22Rv1 (cell line): ENCODE data around the gene MRPL55.

Source experiments
- H3K27ac ChIP-seq: fragments of 450-650 bp; 2 replicates; pipeline ENCODE4 v1.5.1; 2017
- CTCF ChIP-seq: fragments of 450-650 bp; IDR thresholded peaks from 2 replicates; pipeline ENCODE4 v1.5.1; 2017; ENCODE audit warnings: mild to moderate bottlenecking
- ZFX ChIP-seq: fragments of 450-650 bp; IDR thresholded peaks from 2 replicates; pipeline ENCODE4 v1.6.1; 2017; ENCODE audit warnings: antibody characterized with exemption, borderline replicate concordance

MRPL55 gene

GRCh38 chr1:228154670-228155571 lies 45.8 kb upstream of the MRPL55 start:
- TF ChIP-seq ZFX, result no peak
- TF ChIP-seq CTCF, result no peak
- H3K27ac ChIP-seq, result 0 out of 2 replicates have a peak overlapping the region, but pooled peaks have one; percentile 4

GRCh38 chr1:228154021-228154669 lies 45.0 kb upstream of the MRPL55 start:
- TF ChIP-seq CTCF (no peak), ZFX (no peak)
- no peak overlapping the region for H3K27ac ChIP-seq

GRCh38 chr1:228152918-228153258 lies 43.8 kb upstream of the MRPL55 start:
- no peak for TF ChIP-seq CTCF
- no peak for TF ChIP-seq ZFX
- no peak overlapping the region for H3K27ac ChIP-seq

- H3K27ac ChIP-seq, result no peak overlapping the region
- TF ChIP-seq CTCF (no peak), ZFX (no peak)
Observed at GRCh38 chr1:228152097-228152917, 43.2 kb upstream of the MRPL55 start.

GRCh38 chr1:228151180-228151925 lies 42.3 kb upstream of the MRPL55 start:
- no peak for TF ChIP-seq CTCF

GRCh38 chr1:228150461-228151179 lies 41.5 kb upstream of the MRPL55 start:
- no peak overlapping the region for H3K27ac ChIP-seq
- TF ChIP-seq ZFX (no peak), CTCF (no peak)

More at GRCh38 chr1:228151180-228151925, 42.3 kb upstream of the MRPL55 start:
- no peak overlapping the region for H3K27ac ChIP-seq
